Spleen (tissue), 7 donors: Measurements from ENCODE around the gene NRSN2.

Experiments used
- POLR2AphosphoS5 ChIP-seq, 3 donors: sonication (generic); formaldehyde crosslinking; IDR thresholded peaks; one replicate each; pipeline ENCODE4 v1.5.1; 2017; ENCODE audit warnings: antibody characterized with exemption in 3 of 3
- TF ChIP-seq, protein P1 (sequence below), 11 experiments: fragments of 200-600 bp in 7 of 11; fragments of 450-650 bp in 4 of 11; sonication (generic) in 4 of 11; IDR thresholded peaks in 8 of 11; conservative IDR thresholded peaks in 3 of 11; 1 replicate in 7 of 11; 2 replicates in 4 of 11; pipeline versions ENCODE4 v1.4.0 to v1.8.0; 2016 to 2021; ENCODE audit warnings: antibody characterized with exemption in 11 of 11, inconsistent platforms in 4 of 11, mild to moderate bottlenecking in 1 of 11
- donor health status: DM: no; HTN: no; CAD: no; lungs with moderate emphysema.
- donor health status: DM: no; HTN: no; CAD: no.
- donor health status: DM: no; HTN: no; CAD: no.

GRCh38 chr20:300345-300990 is 46.4 kb upstream of the NRSN2 start:
- TF ChIP-seq, protein P1, sequence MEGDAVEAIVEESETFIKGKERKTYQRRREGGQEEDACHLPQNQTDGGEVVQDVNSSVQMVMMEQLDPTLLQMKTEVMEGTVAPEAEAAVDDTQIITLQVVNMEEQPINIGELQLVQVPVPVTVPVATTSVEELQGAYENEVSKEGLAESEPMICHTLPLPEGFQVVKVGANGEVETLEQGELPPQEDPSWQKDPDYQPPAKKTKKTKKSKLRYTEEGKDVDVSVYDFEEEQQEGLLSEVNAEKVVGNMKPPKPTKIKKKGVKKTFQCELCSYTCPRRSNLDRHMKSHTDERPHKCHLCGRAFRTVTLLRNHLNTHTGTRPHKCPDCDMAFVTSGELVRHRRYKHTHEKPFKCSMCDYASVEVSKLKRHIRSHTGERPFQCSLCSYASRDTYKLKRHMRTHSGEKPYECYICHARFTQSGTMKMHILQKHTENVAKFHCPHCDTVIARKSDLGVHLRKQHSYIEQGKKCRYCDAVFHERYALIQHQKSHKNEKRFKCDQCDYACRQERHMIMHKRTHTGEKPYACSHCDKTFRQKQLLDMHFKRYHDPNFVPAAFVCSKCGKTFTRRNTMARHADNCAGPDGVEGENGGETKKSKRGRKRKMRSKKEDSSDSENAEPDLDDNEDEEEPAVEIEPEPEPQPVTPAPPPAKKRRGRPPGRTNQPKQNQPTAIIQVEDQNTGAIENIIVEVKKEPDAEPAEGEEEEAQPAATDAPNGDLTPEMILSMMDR (IDR thresholded peaks at IDR 0.05 in 8 of 11, conservative IDR thresholded peaks at IDR 0.05 in 3 of 11), result no peak
- no peak for TF ChIP-seq POLR2AphosphoS5 (IDR thresholded peaks at IDR 0.05)
